Sigmoid colon (tissue), 7 donors: ENCODE measurements around the gene BBS12. TPM values are rescaled to one million over a fixed set of nuclear protein-coding genes. Genes with fewer than 3 reads are reported as not detected.

ENCODE experiments used
- DNase-seq: peaks from one replicate; pipeline ENCODE4 v3.0.0-alpha.2; 2019
- H3K27ac ChIP-seq, 4 donors: fragments of 200-600 bp; sonication (generic); one replicate each; pipeline ENCODE4 v1.5.1; 2016 to 2019; ENCODE audit warnings: mild to moderate bottlenecking in 1 of 4
- H3K27me3 ChIP-seq, 3 donors: fragments of 200-600 bp; sonication (generic); one replicate each; pipeline ENCODE4 v1.5.1; 2019; ENCODE audit warnings: mild to moderate bottlenecking in 1 of 3
- H3K36me3 ChIP-seq, 4 donors: fragments of 200-600 bp; sonication (generic); one replicate each; pipeline ENCODE4 v1.5.1; 2016 to 2019
- H3K4me1 ChIP-seq, 4 donors: fragments of 200-600 bp; sonication (generic); one replicate each; pipeline ENCODE4 v1.5.1; 2017 to 2019
- H3K4me3 ChIP-seq, 4 donors: fragments of 200-600 bp; sonication (generic); one replicate each; pipeline ENCODE4 v1.5.1; 2017 to 2019; ENCODE audit warnings: mild to moderate bottlenecking in 2 of 4, moderate library complexity in 1 of 4
- H3K9me3 ChIP-seq, 4 donors: fragments of 200-600 bp in 3 of 4; sonication (generic) in 3 of 4; one replicate each; pipeline versions ENCODE4 v1.5.1 to v1.6.1; 2013 to 2019
- CTCF ChIP-seq, 4 experiments: fragments of 450-650 bp in 3 of 4; fragments of 200-600 bp in 1 of 4; IDR thresholded peaks; one replicate each; pipeline ENCODE4 v1.5.1; 2016 to 2019; ENCODE audit warnings: antibody characterized with exemption in 4 of 4, mild to moderate bottlenecking in 3 of 4, moderate library complexity in 2 of 4
- EP300 ChIP-seq, 4 donors: sonication (generic); formaldehyde crosslinking; IDR thresholded peaks; one replicate each; pipeline ENCODE4 v1.6.1; 2017; ENCODE audit warnings: antibody characterized with exemption in 4 of 4
- POLR2A ChIP-seq, 2 donors: fragments of 450-650 bp; IDR thresholded peaks; one replicate each; pipeline ENCODE4 v1.6.1; 2016; ENCODE audit warnings: antibody characterized with exemption in 2 of 2, mild to moderate bottlenecking in 2 of 2, moderate library complexity in 2 of 2
- POLR2AphosphoS5 ChIP-seq, 4 donors: sonication (generic); formaldehyde crosslinking; IDR thresholded peaks; one replicate each; pipeline ENCODE4 v1.6.1; 2017; ENCODE audit warnings: antibody characterized with exemption in 4 of 4
- WGBS, 2 donors: extraction: QIAGEN DNeasy Blood & Tissue Kit; methylation state at CpG; one replicate each; pipeline ENCODE4 v1.1.7; 2013; 5-methylcytosine and 5-hydroxymethylcytosine counted together
- intact Hi-C: fragments of 100-400 bp; cut with DNase I; formaldehyde crosslinking; loops from one replicate; pipeline ENCODE4 v1.15.1; 2023
- polyA plus RNA-seq, 3 donors: library from polyadenylated mRNA; stranded (reverse); fragments of 200-250 nt; gene quantifications; one replicate each; pipeline ENCODE4 v1.2.3, GENCODE V29; 2013
- total RNA-seq, 4 donors: library from RNA; depleted of rRNA; stranded (reverse); fragments of >200 nt; gene quantifications; one replicate each; pipeline ENCODE4 v1.1.0, GENCODE V29; 2016
- donor health status: healthy with polysubstance abuse.
- donor health status: Bipolar disorder and iron deficiency.
- donor health status: healthy.

Gene BBS12
- total and polyA plus RNA-seq, 7 donors: 1.8 to 5.1 (median 3.4) TPM

- intact Hi-C loops: no loop called here
- no peaks in the 10 kb centered on the region for H3K36me3 ChIP-seq
- no peaks in the 10 kb centered on the region for H3K27me3 ChIP-seq
- H3K4me1 ChIP-seq: no peaks in the 10 kb centered on the region
- H3K4me3 ChIP-seq: peak overlapping the region in 2 of 4 donors; percentile 5 to 12
- TF ChIP-seq EP300 (IDR thresholded peaks at IDR 0.05) (no peak), CTCF (IDR thresholded peaks at IDR 0.05) (no peak), POLR2A (IDR thresholded peaks at IDR 0.05) (peak in 1 of 2 donors; percentile 16), POLR2AphosphoS5 (IDR thresholded peaks at IDR 0.05) (peak; percentile 24 to 67 (median 45))
- DNase-seq: peak; percentile 89
- peak overlapping the region in 1 of 4 donors; percentile 13 for H3K27ac ChIP-seq
- 42 to 67% methylated on average over 8 of the region's 8 CpGs for WGBS, 2 donors
- no peaks in the 10 kb centered on the region for H3K9me3 ChIP-seq
These were observed 32.3 kb upstream of the BBS12 start for GRCh38 chr4:122700178-122700725.

DNA sequence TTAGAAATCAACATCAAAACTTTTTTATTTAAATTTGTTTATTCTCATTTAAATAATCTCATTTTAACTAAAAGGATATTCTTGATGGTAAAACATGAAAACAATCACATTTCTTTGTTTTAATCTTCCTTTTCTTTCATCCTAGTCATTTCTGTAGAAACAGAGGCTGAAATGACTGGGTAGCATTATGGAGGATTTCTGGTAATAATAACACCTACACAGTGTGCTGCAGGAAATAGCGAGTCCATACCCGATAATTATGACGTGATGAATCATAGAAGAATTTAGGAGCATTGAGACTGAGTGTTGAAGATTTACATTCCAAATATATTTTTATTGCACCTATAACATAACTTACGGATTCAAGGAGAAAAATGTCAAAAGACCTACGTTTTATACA is 31.4 kb upstream of the BBS12 start:
- Histone ChIP-seq H3K36me3 (no peaks in the 10 kb centered on the region), H3K27me3 (no peaks in the 10 kb centered on the region), H3K9me3 (no peaks in the 10 kb centered on the region), H3K4me3 (peak overlapping the region in 1 of 4 donors; percentile 5), H3K4me1 (no peaks in the 10 kb centered on the region), H3K27ac (no peak overlapping the region)
- WGBS, 2 donors: 74 to 78% methylated on average over 5 of the region's 5 CpGs
- intact Hi-C loops: no loop called here
- no peak for DNase-seq
- TF ChIP-seq EP300 (IDR thresholded peaks at IDR 0.05) (no peak), POLR2AphosphoS5 (IDR thresholded peaks at IDR 0.05) (no peak), POLR2A (IDR thresholded peaks at IDR 0.05) (no peak), CTCF (IDR thresholded peaks at IDR 0.05) (no peak)

DNA sequence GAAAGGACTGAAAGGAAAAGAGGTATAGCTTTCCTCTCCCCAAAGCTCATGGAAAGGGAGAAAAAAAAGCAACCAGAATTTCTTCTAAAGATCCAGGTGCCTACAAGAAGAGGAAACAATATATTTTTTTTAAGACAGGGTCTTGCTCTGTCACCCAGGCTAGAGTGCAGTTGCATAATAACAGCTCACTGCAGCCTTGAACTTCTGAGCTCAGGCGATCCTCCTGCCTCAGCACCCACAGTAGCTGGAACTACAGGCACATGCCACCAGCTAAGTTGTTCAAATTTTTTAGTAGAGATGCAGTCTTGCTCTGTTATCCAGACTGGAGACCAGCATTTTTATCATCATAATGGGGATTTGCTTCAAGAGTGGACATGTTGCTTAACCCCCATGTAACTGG is 30.5 kb upstream of the BBS12 start:
- no peak for DNase-seq
- no peaks in the 10 kb centered on the region for H3K36me3 ChIP-seq
- WGBS, 2 donors: 90 to 96% methylated on average over 1 of the region's 1 CpG
- TF ChIP-seq CTCF (IDR thresholded peaks at IDR 0.05): no peak
- TF ChIP-seq POLR2AphosphoS5 (IDR thresholded peaks at IDR 0.05): no peak
- TF ChIP-seq EP300 (IDR thresholded peaks at IDR 0.05): no peak
- TF ChIP-seq POLR2A (IDR thresholded peaks at IDR 0.05): no peak
- H3K4me3 ChIP-seq: no peak overlapping the region
- no peaks in the 10 kb centered on the region for H3K27me3 ChIP-seq
- intact Hi-C loops: no loop called here
- H3K9me3 ChIP-seq: no peaks in the 10 kb centered on the region
- no peak overlapping the region for H3K27ac ChIP-seq
- no peaks in the 10 kb centered on the region for H3K4me1 ChIP-seq

DNA sequence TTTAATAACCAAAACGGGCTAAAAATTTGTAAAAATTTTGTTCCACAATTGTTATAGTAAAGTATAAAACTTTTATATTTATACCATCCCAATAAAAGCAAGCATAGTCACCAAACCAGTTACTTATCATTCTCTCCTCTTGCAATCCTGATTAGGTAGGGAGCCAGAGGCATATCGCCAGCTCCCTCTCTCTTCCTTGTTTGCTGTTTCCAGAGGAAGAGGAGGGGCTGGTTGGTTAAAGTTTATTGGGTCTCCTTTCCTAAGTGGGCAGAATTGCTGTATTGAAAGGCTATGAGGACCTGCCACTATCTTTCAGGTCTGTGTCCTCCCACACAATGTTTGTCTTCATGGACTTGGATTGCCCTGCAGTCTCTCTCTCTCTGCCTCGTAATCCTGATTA is 29.6 kb upstream of the BBS12 start:
- TF ChIP-seq EP300 (IDR thresholded peaks at IDR 0.05) (no peak), POLR2AphosphoS5 (IDR thresholded peaks at IDR 0.05) (no peak), CTCF (IDR thresholded peaks at IDR 0.05) (no peak), POLR2A (IDR thresholded peaks at IDR 0.05) (no peak)
- DNase-seq: no peak
- 18 to 61% methylated on average over 3 of the region's 3 CpGs for WGBS, 2 donors

GRCh38 chr4:122703868-122704267 is 28.6 kb upstream of the BBS12 start:
- Histone ChIP-seq H3K9me3 (no peaks in the 10 kb centered on the region), H3K27me3 (no peaks in the 10 kb centered on the region), H3K4me3 (no peak overlapping the region), H3K36me3 (no peaks in the 10 kb centered on the region), H3K27ac (no peak overlapping the region), H3K4me1 (no peaks in the 10 kb centered on the region)
- TF ChIP-seq POLR2A (IDR thresholded peaks at IDR 0.05) (no peak), POLR2AphosphoS5 (IDR thresholded peaks at IDR 0.05) (no peak), CTCF (IDR thresholded peaks at IDR 0.05) (no peak), EP300 (IDR thresholded peaks at IDR 0.05) (no peak)
- WGBS, 2 donors: 80 to 81% methylated on average over 3 of the region's 3 CpGs
- DNase-seq: no peak
- intact Hi-C loops: no loop called here

More for the DNA sequence above, 29.6 kb upstream of the BBS12 start:
- Histone ChIP-seq H3K9me3 (no peaks in the 10 kb centered on the region), H3K27me3 (no peaks in the 10 kb centered on the region), H3K27ac (no peak overlapping the region), H3K36me3 (no peaks in the 10 kb centered on the region), H3K4me3 (no peak overlapping the region), H3K4me1 (no peaks in the 10 kb centered on the region)
- intact Hi-C loops: no loop called here
